Stimulated activated CD4-positive, alpha-beta T cell treated with anti-CD3 and anti-CD28 coated beads, Interleukin-12 subunit alpha, Interleukin-12 subunit beta, amount 100 ng/mL, for 4 hours (primary cell): ENCODE measurements around the gene XRCC4.
"Not testable (repeated sequence)": the region's sequence is repeated elsewhere in the genome, so short reads cannot be mapped to it uniquely, and the experiment has no call there.

Experiments
- DNase-seq: peaks from one replicate; pipeline ENCODE4 v3.0.0-alpha.2; 2020

Gene XRCC4

GRCh38 chr5:83197326-83197967 is 120.1 kb downstream of the XRCC4 start:
- DNase-seq: no peak

GRCh38 chr5:83199126-83199525 is 121.8 kb downstream of the XRCC4 start:
- DNase-seq: no peak

- DNase-seq: no peak
Measured at GRCh38 chr5:83204651-83205050, 127.3 kb downstream of the XRCC4 start.

- no peak for DNase-seq
Measured at GRCh38 chr5:83209963-83210362, 132.6 kb downstream of the XRCC4 start.

- DNase-seq: no peak
Measured at GRCh38 chr5:83219077-83219476, 141.7 kb downstream of the XRCC4 start.

- no peak for DNase-seq
Measured at GRCh38 chr5:83219495-83219894, 142.1 kb downstream of the XRCC4 start.

GRCh38 chr5:83220331-83220730 is 143.0 kb downstream of the XRCC4 start:
- DNase-seq: no peak

GRCh38 chr5:83222906-83223305 is 145.6 kb downstream of the XRCC4 start:
- DNase-seq: no peak

- DNase-seq: no peak
Measured at GRCh38 chr5:83227611-83228010, 150.3 kb downstream of the XRCC4 start.

GRCh38 chr5:83230511-83230910 is 153.2 kb downstream of the XRCC4 start:
- DNase-seq: no peak

GRCh38 chr5:83244516-83244915 is 167.2 kb downstream of the XRCC4 start:
- no peak for DNase-seq

GRCh38 chr5:83245037-83245436 is 167.7 kb downstream of the XRCC4 start:
- no peak for DNase-seq

- DNase-seq: no peak
Measured at GRCh38 chr5:83246071-83246470, 168.7 kb downstream of the XRCC4 start.

- no peak for DNase-seq
Measured at GRCh38 chr5:83249156-83249555, 171.8 kb downstream of the XRCC4 start.

GRCh38 chr5:83251849-83252248 is 174.5 kb downstream of the XRCC4 start:
- DNase-seq: no peak

GRCh38 chr5:83253720-83254119 is 176.4 kb downstream of the XRCC4 start:
- no peak for DNase-seq

GRCh38 chr5:83255268-83255667 is 177.9 kb downstream of the XRCC4 start:
- no peak for DNase-seq

- DNase-seq: no peak
Measured at GRCh38 chr5:83256091-83256780, 178.9 kb downstream of the XRCC4 start.

GRCh38 chr5:83257684-83258083 is 180.3 kb downstream of the XRCC4 start:
- DNase-seq: not testable (repeated sequence)

- DNase-seq: no peak
Measured at GRCh38 chr5:83265318-83265717, 188.0 kb downstream of the XRCC4 start.

- no peak for DNase-seq
Measured at GRCh38 chr5:83270311-83270710, 193.0 kb downstream of the XRCC4 start.

GRCh38 chr5:83277154-83277553 is 199.8 kb downstream of the XRCC4 start:
- no peak for DNase-seq

GRCh38 chr5:83277953-83278352 is 200.6 kb downstream of the XRCC4 start:
- DNase-seq: no peak

GRCh38 chr5:83281176-83281575 is 203.8 kb downstream of the XRCC4 start:
- DNase-seq: no peak

- no peak for DNase-seq
Measured at GRCh38 chr5:83281658-83282057, 204.3 kb downstream of the XRCC4 start.
